Measurements from ENCODE around the gene PRKD2.

GRCh38 chr19:46644720-46645119 lies 72.2 kb downstream of the PRKD2 start:
- TF ChIP-seq CTCF (IDR thresholded peaks at IDR 0.05; ENCODE audit: low read depth, low read length) (no peak), EZH2phosphoT487 (IDR thresholded peaks at IDR 0.05; ENCODE audit: low read depth) (no peak)

Measured in OCI-LY3 (cell line).